Measurements from ENCODE around the gene PTPRN2. TPM values are rescaled to one million over a fixed set of nuclear protein-coding genes. Genes with fewer than 3 reads are reported as not detected.

The PTPRN2 gene
- total RNA-seq, 2 experiments from 2014 or later = 0.70 TPM; not detected in 1

DNA sequence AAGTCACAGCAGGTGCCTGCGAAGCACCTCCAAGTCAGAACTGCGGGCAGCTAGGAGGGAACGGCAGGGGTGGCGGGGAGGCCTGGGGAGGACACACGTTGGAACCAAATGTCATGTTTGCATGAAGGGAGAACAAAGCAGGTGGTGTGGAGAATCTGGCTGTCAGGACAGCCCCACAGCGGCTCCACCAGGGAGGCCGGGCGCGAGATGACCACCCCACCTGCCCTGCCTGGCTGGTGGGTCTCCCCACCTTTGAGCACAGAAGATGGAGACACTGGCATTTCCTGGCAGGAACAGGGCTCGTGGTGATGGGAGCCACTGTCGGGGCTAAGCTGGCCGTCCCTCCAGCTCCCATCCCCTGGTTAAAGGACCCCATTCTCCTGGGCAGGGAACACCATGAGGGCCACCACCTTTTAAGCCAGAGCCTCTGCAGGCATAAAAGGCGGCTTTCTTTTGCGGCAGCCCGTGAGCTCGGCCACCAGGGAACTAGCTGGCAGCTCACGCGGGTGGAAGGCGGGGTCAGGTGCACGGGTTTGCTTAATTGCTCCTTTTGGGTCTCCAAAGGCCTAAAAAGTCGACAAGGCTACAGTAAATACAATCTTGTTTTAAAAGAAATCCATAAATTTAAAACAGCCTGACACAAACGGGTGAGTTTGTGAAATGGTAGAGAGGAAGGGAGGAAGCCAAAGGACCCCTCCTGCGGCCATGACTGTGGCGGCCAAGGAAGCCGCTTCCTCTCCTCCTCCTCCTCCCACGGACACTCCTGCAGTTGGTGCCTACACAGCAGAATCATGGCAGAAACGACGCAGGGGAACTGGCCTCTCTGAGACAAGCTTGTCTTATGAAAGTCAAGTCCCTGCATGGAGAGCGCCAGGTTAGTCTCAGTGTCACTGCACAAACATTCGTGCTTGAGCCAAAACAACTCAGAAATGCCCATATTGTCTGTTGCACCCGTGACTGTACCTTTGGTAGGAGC lies 1037.0 kb downstream of the PTPRN2 start:
- H3K4me2 ChIP-seq (ENCODE audit: low read length) = no peak overlapping the region
- intact Hi-C loops (cut with micrococcal nuclease; ENCODE audit: unreplicated experiment) = no loop called here
- H4K20me1 ChIP-seq (ENCODE audit: insufficient read depth, low read length) = no peaks in the 10 kb centered on the region
- H3K79me2 ChIP-seq (ENCODE audit: insufficient read depth, low read depth, low read length) = no peaks in the 10 kb centered on the region
- H3K9me2 ChIP-seq (ENCODE audit: insufficient read depth, low read length) = no peaks in the 10 kb centered on the region
- POLR2A ChIA-PET = no interaction called here
- no peak overlapping the region for H2AFZ ChIP-seq (ENCODE audit: low read length)
- H3K9me3 ChIP-seq (ENCODE audit: low read length) = no peaks in the 10 kb centered on the region
- BruUV-seq (replicated peaks) = no TSS peak
- no peak overlapping the region for H3K27ac ChIP-seq (ENCODE audit: low read depth, low read length, poor library complexity, severe bottlenecking)
- TF ChIP-seq EZH2phosphoT487 (IDR thresholded peaks at IDR 0.05; ENCODE audit: borderline replicate concordance, low read depth, low read length) (no peak), CTCF (conservative IDR thresholded peaks at IDR 0.05; ENCODE audit: low read length) (no peak)
- no peak for DNase-seq (ENCODE audit: low spot score)
- CTCF ChIA-PET (ENCODE audit: unreplicated experiment) = interaction anchor here (0.6 kb wide), 1 partner anchor 16 kb away, joined by 3 read pairs; no protein-coding TSS in a partner anchor
- H3K4me1 ChIP-seq (ENCODE audit: insufficient read depth, low read length, poor library complexity, severe bottlenecking) = no peaks in the 10 kb centered on the region
- no peaks in the 10 kb centered on the region for H3K36me3 ChIP-seq (ENCODE audit: insufficient read depth, low read length)
- H3K4me3 ChIP-seq (ENCODE audit: low read depth, low read length, poor library complexity, severe bottlenecking) = no peak overlapping the region

DNA sequence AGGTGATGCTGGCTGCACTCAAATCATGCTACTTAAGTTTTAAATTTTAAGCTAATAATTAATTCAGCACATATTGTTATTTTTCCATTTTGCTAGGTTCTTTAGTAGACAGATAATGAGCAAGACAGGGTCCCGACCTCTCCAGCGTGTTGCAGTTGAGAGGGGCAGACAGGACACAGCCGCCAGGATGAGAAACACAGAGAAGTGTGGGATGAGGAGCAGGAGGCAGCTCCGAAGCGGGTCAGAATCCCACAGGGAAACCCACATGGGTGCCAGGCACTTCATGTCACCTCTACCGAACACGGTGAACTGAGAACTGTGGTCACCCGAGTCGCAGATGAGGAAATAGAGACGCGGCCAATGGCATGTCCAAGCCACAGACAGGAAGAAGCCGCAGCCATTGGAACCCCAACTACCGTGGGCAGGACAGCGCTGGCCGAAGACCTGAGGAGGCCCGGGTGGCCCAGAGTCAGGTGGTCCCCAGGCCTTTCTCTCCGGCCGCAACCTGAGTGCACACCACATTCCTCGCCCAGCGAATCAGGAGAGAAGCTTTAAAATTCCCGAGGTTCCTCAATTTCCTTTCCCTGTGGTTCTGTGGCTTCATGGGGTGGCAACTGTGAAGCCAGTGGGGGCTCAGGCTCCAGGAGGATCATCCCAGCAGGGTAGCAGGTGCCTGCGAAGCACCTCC lies 1037.9 kb downstream of the PTPRN2 start:
- Histone ChIP-seq H4K20me1 (ENCODE audit: insufficient read depth, low read length) (no peaks in the 10 kb centered on the region), H3K4me1 (ENCODE audit: insufficient read depth, low read length, poor library complexity, severe bottlenecking) (no peaks in the 10 kb centered on the region), H3K4me3 (ENCODE audit: low read depth, low read length, poor library complexity, severe bottlenecking) (no peak overlapping the region), H3K9me2 (ENCODE audit: insufficient read depth, low read length) (no peaks in the 10 kb centered on the region), H3K9me3 (ENCODE audit: low read length) (no peaks in the 10 kb centered on the region), H3K27ac (ENCODE audit: low read depth, low read length, poor library complexity, severe bottlenecking) (no peak overlapping the region), H3K79me2 (ENCODE audit: insufficient read depth, low read depth, low read length) (no peaks in the 10 kb centered on the region), H2AFZ (ENCODE audit: low read length) (no peak overlapping the region), H3K4me2 (ENCODE audit: low read length) (no peak overlapping the region), H3K36me3 (ENCODE audit: insufficient read depth, low read length) (no peaks in the 10 kb centered on the region)
- no peak for DNase-seq (ENCODE audit: low spot score)
- BruUV-seq (replicated peaks) = no TSS peak
- TF ChIP-seq CTCF (conservative IDR thresholded peaks at IDR 0.05; ENCODE audit: low read length) (no peak), EZH2phosphoT487 (IDR thresholded peaks at IDR 0.05; ENCODE audit: borderline replicate concordance, low read depth, low read length) (no peak)
- CTCF ChIA-PET (ENCODE audit: unreplicated experiment) = no interaction called here
- intact Hi-C loops (cut with micrococcal nuclease; ENCODE audit: unreplicated experiment) = no loop called here
- POLR2A ChIA-PET = interaction anchor here (0.6 kb wide), 1 partner anchor 672 kb away, joined by 4 read pairs; no protein-coding TSS in a partner anchor

Measured in OCI-LY7 (cell line).